HG03342 (cell line): ENCODE measurements around the gene SIRT5.

ENCODE experiments used
- ATAC-seq: cut with Tn5 transposase; IDR thresholded peaks from one replicate; pipeline ENCODE4 v1.9.1; 2021; ENCODE audit warnings: mild to moderate bottlenecking, moderate library complexity; ENCODE audit not compliant: unreplicated experiment

Gene SIRT5

DNA sequence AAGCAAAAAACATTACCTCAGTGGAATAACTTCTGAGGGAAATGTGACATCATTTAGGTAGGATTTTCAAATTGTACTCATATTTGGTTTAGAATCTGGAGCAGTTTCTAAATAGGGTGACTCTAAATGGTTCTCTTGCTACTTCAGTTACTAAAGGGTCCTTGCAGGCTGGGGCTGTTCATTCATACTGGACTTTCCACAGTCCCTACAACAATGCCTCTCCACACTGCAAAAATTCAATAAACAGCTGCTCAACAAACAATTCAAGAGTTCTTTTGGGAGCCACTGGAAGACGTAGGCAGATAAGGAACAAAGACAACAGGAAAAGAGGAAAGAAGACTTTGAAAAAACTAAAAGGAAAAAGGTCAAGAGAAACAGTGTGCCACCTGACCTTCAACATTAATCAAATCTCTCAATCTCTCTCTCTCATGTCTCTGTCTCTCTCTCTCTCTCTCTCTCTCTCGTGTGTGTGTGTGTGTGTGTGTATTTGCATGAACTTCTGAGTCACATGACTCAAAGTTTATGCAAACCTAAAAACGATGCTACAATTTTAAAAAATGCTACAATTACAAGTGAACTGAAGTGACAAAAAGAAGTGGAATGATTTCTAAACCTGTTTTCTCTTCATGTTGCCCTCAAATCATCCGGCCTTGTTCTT, 55.2 kb downstream of the SIRT5 start:
- ATAC-seq, result no peak

DNA sequence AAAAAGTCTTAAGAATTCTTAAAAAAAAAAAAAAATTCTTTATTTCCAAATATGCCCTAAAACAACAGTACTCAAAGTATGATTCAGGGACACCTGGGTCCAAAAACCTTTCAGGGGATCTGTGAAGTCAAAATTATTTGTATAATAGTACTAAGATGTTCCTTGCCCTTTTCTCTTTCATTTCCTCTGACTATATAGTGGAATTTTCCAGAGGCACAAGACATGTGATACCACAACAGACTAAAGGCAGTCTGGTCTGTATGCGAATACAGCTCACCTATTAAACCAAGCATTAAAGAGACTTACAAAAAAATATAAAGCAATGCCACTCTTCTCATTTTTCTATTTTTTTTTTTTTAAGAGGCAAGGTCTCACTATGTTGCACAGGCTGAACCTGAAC, 56.1 kb downstream of the SIRT5 start:
- ATAC-seq, result no peak

DNA sequence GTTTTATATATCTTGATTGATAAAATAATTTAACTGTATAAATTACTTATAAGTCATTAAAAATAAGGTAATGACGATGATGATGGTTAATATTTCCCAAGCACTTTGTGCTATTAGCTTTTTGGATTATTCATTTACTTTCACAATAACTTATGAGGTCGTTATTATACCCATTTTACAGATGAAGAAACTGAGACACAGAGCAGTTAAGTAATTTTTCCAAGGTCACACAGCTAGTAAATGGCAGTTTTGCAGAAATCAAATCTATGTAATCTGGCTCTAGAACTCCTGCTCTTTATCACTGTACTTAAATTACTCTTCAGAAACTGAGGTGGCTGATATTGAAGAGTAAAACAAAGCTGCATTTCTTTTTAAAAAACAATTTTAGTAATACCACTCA, 58.9 kb downstream of the SIRT5 start:
- no peak for ATAC-seq

DNA sequence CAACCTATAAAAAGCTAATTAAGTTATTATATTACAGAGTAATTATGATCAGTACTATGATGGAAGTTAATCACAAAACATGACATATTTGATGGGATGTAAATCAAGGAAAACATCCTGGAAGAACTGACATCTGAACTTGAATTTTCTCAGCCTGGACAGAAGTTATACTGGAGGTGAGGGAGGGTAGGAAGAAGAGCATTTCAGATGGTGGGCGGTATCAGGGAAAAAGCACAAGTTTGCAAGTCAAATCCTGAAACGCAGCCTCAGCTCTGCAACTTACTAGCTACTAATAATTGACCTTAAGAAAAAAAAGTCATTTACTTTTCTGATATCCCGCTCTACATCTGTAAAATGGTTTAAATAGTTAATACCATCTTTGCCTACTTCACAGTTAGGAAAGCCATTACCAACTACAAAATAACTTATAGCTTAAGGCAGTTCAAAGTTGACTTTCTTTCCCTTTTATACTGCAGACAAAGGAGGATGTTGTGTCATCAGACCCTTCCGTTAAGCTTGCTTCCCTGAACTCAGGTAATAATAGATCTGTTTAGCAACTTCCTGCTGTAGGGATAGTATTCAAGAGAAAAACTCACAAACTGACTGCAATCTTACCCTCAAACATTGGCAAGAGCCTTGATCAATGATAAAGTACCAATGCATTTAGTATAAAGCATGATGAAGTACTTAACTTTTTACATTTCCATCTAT, 61.7 kb downstream of the SIRT5 start:
- no peak for ATAC-seq

DNA sequence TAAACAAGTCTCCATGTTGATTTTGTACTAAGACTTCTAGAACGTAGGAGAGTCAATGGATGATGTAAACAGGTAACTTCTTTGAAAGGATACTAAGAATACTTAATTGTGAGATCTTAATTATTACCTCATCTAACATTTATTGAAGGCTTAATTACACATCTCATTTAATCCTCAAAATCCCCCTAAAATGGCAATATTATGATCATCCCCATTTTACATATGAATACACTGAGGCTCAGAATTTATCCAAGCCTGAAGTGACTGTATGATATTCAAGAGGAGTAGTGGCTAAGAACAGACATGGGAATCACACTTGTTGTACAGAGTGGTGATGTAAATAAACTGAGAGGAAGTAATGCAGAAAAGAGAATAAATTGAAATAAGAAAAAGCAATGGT, 63.6 kb downstream of the SIRT5 start:
- ATAC-seq, result no peak

DNA sequence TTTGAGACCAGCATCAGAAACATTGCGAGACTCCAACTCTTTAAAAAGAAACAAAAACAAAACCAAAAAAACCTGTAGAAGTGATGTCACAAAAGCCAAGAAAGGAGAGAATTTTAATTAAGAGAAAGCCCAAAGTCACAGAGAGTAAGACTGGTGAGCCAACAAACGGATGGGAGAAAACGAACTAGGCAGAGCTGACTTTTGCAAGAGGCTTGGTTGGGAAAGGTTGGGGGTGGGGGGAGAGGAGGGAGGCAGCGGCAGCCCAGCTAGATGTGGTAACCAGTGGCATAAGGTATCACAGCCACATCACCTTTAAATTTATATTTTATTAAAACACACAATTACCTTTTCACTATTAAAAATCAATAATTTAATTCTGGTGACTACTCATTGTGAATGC, 64.2 kb downstream of the SIRT5 start:
- ATAC-seq, result no peak

DNA sequence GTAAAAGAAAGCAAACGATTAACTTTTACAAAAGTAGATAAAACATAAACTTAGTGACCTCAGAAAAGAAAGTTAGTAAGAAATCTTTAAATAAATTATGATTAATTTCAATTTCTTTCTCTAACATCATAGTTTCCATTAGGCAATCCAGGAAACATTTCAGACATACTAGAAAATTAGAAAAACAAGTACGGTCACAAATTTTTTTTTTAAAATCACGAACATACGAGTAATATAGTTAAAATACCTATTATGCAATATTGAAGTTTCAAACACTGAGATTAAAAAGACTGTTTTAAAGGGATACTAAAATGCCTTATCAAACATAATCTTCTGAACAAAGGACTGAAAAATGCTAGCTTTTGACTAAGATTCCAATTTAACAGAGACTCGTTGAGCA, 66.9 kb downstream of the SIRT5 start:
- no peak for ATAC-seq

DNA sequence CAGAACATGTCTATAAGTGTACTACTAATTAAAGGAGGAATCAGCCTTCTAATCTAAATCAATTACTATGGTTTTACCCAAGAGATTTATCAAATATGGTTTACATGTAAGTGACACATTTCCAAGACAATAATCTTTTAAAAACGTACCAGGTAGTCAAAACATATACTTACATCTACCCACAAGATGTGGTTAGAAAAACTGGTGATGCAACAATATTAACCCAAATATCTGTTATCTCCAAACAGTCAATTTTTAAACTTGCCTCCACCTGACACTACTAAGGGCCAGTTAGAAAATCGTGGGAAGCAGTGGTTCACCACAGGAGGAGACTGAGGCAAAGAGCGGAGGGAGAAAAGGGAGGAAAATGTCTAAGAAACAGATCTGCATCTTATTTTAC, 68.7 kb downstream of the SIRT5 start:
- no peak for ATAC-seq

DNA sequence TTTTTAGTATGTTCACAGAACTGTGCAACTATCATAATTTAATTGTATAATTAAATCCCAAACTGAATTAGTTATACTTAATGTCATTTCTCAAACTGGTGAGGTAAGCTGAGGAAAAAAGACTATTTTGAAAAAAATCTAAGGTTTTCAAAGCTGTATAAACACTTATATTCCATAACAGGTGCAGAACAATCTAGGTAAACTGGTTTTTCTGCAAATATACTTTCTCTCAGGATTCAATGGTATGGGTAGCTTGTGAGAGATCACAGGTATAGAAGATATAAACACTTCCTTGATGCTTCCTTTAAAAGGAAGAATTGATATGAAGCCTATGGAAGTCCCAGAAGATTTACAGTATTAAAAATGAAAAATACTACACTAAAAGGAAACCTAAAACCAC, 74.4 kb downstream of the SIRT5 start:
- ATAC-seq, result no peak

DNA sequence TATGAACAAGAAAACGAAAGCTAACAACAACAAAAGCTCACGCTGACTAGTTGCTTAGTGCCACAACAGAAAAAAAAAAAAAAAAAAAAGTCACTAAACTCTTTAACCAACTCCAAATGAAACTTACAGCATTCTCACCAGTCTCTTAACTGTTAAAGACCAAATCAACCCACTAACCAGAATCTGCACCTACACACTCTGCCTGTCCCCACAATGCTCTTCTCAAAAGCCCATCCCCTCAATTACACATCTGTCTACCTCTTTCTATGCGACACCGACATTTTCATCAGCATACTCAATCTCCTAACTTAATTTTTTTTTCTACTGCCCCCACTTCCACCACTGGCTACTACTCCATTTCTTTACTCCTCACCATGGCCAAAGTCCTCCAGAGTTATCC, 75.0 kb downstream of the SIRT5 start:
- ATAC-seq, result no peak

DNA sequence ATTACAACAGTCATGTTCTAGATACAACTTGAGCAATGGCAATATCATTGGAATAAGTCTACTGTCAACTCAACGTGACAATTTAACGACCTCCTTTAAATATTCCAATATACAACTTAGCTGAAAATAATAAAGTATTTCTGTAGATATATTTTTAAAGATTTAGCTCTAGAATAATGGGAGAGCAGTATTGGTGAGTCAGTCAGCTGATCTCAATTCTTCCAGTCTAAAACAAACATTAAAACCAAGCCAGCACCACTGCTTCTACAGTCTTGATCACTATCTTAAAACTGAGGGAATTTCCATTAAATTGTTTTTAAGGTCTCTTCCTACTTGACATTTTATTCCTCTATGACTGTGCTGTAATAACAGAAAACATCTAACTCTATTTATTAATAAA, 78.9 kb downstream of the SIRT5 start:
- ATAC-seq, result no peak

DNA sequence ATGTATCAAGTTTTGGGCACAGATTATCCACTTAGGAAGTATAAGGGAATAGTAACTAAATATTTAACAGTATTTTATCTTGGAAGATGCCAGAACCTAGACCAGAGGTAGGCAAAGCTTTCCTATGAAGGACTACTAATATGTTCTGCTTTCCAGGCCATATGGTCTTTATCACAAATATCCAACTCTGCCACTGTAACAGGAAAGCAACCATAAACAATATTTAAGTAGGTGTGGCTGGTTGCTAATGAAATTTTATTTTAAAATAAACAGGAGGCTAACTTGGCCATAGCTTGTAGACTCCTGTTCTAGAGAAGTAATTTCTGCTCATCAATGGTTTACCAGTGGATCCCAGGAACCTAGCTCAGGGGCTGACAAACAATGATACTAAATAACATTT, 80.1 kb downstream of the SIRT5 start:
- ATAC-seq, result no peak

DNA sequence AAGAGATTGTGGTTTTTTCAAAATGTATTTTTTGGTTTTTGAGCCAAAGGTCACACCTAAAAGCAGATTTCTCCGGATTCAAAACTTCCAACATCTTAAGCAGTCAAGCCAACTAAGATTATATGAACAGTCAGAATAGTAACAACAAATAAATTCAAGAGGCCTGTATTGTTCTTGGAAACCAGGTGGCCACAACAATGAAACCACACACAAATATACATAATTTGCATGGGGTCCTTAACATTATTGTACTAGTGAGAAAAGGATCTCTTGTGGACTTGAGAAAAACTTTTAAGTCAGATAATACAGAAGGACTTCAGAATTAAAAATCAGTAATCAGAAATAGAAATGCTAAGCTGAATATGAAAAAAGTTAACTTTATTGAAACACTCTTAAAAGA, 81.3 kb downstream of the SIRT5 start:
- ATAC-seq, result no peak

DNA sequence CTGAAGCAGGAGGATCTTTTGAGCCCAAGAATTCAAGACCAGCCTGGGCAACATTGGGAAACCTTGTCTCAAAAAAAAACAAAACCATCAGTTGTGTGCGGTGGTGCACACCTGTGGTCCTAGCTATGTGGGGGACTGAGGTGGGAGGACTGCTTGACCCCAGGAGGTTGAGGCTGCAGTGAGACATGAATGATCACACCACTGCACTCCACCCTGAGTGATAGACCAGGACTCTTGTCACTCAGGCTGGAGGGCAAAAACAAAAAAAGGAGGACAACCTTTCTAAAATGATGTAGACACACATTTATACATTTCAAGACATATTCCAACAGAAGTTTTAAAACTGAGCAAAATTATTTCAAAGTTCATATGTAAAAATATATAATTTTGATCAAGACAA, 85.9 kb downstream of the SIRT5 start:
- no peak for ATAC-seq

DNA sequence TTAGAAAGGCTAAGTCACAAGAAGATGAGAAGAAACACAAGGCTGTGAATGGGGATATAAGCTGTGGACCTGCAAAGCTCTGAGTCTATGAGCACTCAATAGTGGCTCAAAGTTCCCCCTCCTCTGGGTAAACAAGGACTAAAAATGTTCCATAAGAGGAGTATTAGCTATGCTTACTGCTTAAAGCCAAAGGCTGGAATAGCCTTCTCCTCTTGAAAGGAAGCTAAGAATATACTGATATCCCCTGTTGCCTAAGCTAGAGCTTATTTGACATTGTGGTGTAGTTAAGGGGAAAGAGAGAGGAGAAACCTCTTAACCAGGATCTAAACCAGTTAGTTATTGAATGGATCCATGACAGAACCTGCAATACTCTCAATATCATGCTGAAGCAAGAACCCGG, 86.5 kb downstream of the SIRT5 start:
- ATAC-seq, result no peak

DNA sequence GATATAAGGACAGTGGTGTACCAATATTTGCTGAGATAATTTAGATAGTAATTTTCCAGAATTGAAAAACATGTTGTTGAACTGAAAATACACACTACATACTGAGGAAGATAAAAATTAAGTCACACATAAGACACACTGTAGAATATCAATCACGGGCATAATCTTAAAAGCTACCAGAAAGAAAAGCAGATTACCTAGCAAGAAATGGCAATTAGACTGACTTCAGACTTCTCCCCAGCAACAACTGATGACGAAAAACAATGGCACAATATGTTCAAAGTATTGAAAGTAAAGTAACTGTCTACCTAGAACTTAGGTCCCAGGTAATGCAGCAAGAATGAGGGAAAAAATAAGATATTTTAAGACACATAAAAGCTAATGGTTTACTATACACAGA, 87.2 kb downstream of the SIRT5 start:
- no peak for ATAC-seq

DNA sequence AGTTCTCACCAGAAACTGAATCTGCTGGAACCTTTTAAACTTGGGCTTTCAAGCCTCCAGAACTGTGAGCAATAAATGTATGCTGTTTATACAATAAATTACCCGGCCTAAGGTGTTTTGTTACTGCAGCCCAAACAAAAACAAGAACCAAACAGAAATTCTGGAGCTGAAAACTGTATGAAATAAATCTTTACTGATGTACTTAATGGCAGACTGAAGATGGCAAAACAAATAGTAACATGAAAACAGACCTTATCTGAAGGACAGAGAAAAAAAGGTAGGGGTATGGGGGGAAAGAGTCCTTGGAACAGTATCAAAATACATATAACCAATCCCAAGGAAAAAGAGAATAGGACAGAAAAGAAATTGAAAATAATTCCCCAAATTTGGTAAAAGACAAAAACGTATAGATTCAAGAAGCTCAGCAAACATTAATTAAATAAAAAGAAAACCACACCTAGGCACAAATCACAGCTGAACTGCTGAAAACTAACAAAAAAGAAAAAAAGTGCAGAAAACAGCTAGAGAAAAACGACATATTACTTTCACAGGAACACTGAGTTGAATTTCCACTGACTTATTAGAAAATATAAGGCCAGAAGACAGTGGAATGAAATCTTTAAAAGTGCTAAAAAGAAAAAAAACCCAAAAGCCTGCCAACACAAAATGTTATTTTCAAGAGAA, 88.4 kb downstream of the SIRT5 start:
- ATAC-seq, result no peak

DNA sequence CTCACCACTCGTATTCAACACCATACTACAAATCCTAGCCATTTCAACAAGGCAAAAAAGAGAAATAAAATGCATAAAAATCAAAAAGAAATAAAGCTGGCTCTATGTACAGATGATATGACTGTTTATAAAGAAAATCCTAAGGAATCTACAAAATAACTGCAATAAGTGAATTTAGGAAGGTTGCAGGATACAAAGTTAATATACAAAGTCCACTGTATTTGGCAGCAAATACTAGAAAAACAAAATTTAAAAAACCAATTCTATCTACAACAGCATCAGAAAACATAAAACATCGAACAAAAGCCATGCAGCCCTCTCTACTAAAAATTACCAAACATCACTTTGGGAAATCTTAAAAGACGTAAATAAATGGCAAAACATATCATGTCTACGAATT, 89.6 kb downstream of the SIRT5 start:
- no peak for ATAC-seq
